HEK293T (cell line): Measurements from ENCODE around the gene DAPK1.

ENCODE experiments used
- BHLHE40 ChIP-seq: fragments of 450-650 bp; IDR thresholded peaks from 2 replicates; pipeline ENCODE4 v1.6.1; 2016; ENCODE audit warnings: mild to moderate bottlenecking, moderate library complexity, borderline replicate concordance
- CTBP1 ChIP-seq: fragments of 450-650 bp; IDR thresholded peaks from 2 replicates; pipeline ENCODE4 v1.6.1; 2016; ENCODE audit warnings: borderline replicate concordance
- FOXA1 ChIP-seq: fragments of 450-650 bp; IDR thresholded peaks from 2 replicates; pipeline ENCODE4 v1.6.1; 2016; ENCODE audit warnings: mild to moderate bottlenecking
- SUZ12 ChIP-seq: fragments of 450-650 bp; IDR thresholded peaks from 2 replicates; pipeline ENCODE4 v1.6.1; 2016; ENCODE audit warnings: mild to moderate bottlenecking
- TARDBP ChIP-seq: fragments of 450-650 bp; IDR thresholded peaks from 2 replicates; pipeline ENCODE4 v1.6.1; 2016
- ZNF384 ChIP-seq: fragments of 450-650 bp; IDR thresholded peaks from 2 replicates; pipeline ENCODE4 v1.6.1; 2016

DNA sequence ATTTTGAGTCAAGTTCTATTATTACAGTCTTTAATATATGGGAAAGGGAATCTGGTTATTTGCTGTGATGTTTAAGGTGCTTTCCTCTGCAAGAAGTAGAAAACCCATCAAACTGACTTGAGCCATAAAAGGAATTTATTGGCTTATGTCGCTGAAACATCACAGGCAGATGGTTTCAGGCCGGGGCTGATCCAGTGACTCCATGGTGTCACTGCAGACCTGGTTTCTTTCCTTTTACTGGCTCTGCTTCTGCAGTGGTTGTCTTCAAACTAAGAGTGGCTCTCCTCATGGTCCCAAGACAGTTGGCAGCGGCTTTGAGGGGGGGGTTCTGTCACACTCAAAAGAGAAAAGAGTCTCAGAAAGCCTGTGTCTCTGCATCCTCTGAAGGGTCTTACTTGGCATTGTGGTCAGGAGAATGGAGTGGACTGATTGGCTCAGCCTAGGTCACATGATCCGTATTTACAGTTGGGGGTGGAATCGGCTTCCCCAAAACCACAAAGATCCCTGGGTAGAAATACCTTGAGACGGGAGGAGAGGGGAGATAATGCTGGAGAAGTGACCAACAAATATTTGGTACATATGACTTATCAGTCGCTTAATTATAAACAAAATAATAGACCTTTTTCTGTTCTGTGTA is 106.3 kb downstream of the DAPK1 start:
- no peak for TF ChIP-seq BHLHE40
- TF ChIP-seq FOXA1 = no peak
- no peak for TF ChIP-seq TARDBP
- TF ChIP-seq ZNF384 = no peak
- TF ChIP-seq CTBP1 = no peak
- no peak for TF ChIP-seq SUZ12
